CMK (cell line): ENCODE results near the gene TRAPPC2L.
"Not testable (repeated sequence)": the region's sequence is repeated elsewhere in the genome, so short reads cannot be mapped to it uniquely, and the experiment has no call there.

ENCODE experiments used
- DNase-seq: peaks from one replicate; pipeline ENCODE4 v3.0.0-alpha.2; 2010; ENCODE audit warnings: low read depth

The TRAPPC2L gene

GRCh38 chr16:88818575-88818874, 38.4 kb upstream of the TRAPPC2L start:
- no peak for DNase-seq

- DNase-seq: no peak
Measured at GRCh38 chr16:88819126-88819525, 37.8 kb upstream of the TRAPPC2L start.

- no peak for DNase-seq
Measured at GRCh38 chr16:88820385-88821025, 36.4 kb upstream of the TRAPPC2L start.

- DNase-seq: no peak
Measured at GRCh38 chr16:88821168-88821850, 35.6 kb upstream of the TRAPPC2L start.

- no peak for DNase-seq
Measured at GRCh38 chr16:88822281-88823040, 34.5 kb upstream of the TRAPPC2L start.

GRCh38 chr16:88823646-88824045, 33.3 kb upstream of the TRAPPC2L start:
- not testable (repeated sequence) for DNase-seq

GRCh38 chr16:88824256-88825077, 32.5 kb upstream of the TRAPPC2L start:
- no peak for DNase-seq

- no peak for DNase-seq
Measured at GRCh38 chr16:88825146-88825545, 31.8 kb upstream of the TRAPPC2L start.

- DNase-seq: no peak
Measured at GRCh38 chr16:88826070-88826840, 30.7 kb upstream of the TRAPPC2L start.

- no peak for DNase-seq
Measured at GRCh38 chr16:88827727-88828126, 29.2 kb upstream of the TRAPPC2L start.

GRCh38 chr16:88828711-88829110, 28.2 kb upstream of the TRAPPC2L start:
- DNase-seq: no peak

- DNase-seq: no peak
Measured at GRCh38 chr16:88830258-88830657, 26.7 kb upstream of the TRAPPC2L start.

- no peak for DNase-seq
Measured at GRCh38 chr16:88830783-88831182, 26.1 kb upstream of the TRAPPC2L start.

GRCh38 chr16:88831838-88832237, 25.1 kb upstream of the TRAPPC2L start:
- no peak for DNase-seq

GRCh38 chr16:88833086-88833485, 23.8 kb upstream of the TRAPPC2L start:
- no peak for DNase-seq

GRCh38 chr16:88834670-88835069, 22.3 kb upstream of the TRAPPC2L start:
- no peak for DNase-seq

GRCh38 chr16:88835383-88835782, 21.5 kb upstream of the TRAPPC2L start:
- no peak for DNase-seq

- no peak for DNase-seq
Measured at GRCh38 chr16:88835818-88836217, 21.1 kb upstream of the TRAPPC2L start.

- no peak for DNase-seq
Measured at GRCh38 chr16:88836791-88837190, 20.1 kb upstream of the TRAPPC2L start.

GRCh38 chr16:88837806-88838205, 19.1 kb upstream of the TRAPPC2L start:
- DNase-seq: no peak

GRCh38 chr16:88838566-88838965, 18.4 kb upstream of the TRAPPC2L start:
- DNase-seq: no peak
